Lung (tissue), 12 donors: ENCODE data around the gene TSR3. TPM values are rescaled to one million over a fixed set of nuclear protein-coding genes. Genes with fewer than 3 reads are reported as not detected.

ENCODE experiments used
- ATAC-seq: fragments of 200-7000 bp; cut with Tn5 transposase; one replicate; pipeline ENCODE4 v1.9.1; 2020; ENCODE audit warnings: moderate number of reproducible peaks; ENCODE audit not compliant: insufficient read depth, low FRiP score
- DNase-seq, 3 donors: peaks; one replicate each; pipeline ENCODE4 v3.0.0-alpha.2; 2013 to 2017
- H3K27ac ChIP-seq, 2 donors: one replicate each; pipeline ENCODE4 v1.5.1; 2013; ENCODE audit warnings: mild to moderate bottlenecking in 2 of 2, moderate library complexity in 2 of 2, control low read depth in 1 of 2, inconsistent platforms in 1 of 2, low read depth in 1 of 2, low read length in 1 of 2
- H3K27me3 ChIP-seq, 3 donors: one replicate each; pipeline ENCODE4 v1.5.1; 2013; ENCODE audit warnings: low read length in 2 of 3; ENCODE audit not compliant: control insufficient read depth in 3 of 3, insufficient read depth in 3 of 3
- H3K36me3 ChIP-seq, 4 donors: one replicate each; pipeline ENCODE4 v1.5.1; 2013; ENCODE audit warnings: low read length in 4 of 4, mild to moderate bottlenecking in 1 of 4, moderate library complexity in 1 of 4; ENCODE audit not compliant: control insufficient read depth in 4 of 4, insufficient read depth in 4 of 4
- H3K4me1 ChIP-seq, 5 donors: one replicate each; pipeline ENCODE4 v1.5.1; 2013; ENCODE audit warnings: low read length in 5 of 5, mild to moderate bottlenecking in 2 of 5, moderate library complexity in 1 of 5; ENCODE audit not compliant: control insufficient read depth in 5 of 5, insufficient read depth in 5 of 5
- H3K4me3 ChIP-seq: one replicate; pipeline ENCODE4 v1.5.1; 2013; ENCODE audit warnings: mild to moderate bottlenecking, control low read depth, moderate library complexity
- H3K9ac ChIP-seq, 2 donors: one replicate each; pipeline ENCODE4 v1.5.1; 2013; ENCODE audit warnings: low read length in 2 of 2, control low read depth in 1 of 2; ENCODE audit not compliant: insufficient read depth in 1 of 2
- H3K9me3 ChIP-seq, 4 donors: one replicate each; pipeline ENCODE4 v1.5.1; 2013; ENCODE audit warnings: low read length in 3 of 4, mild to moderate bottlenecking in 1 of 4, moderate library complexity in 1 of 4; ENCODE audit not compliant: control insufficient read depth in 4 of 4, insufficient read depth in 3 of 4
- CTCF ChIP-seq: IDR thresholded peaks from 2 replicates; pipeline ENCODE4 v1.5.1; 2012; ENCODE audit warnings: mild to moderate bottlenecking; ENCODE audit errors: control extremely low read depth, extremely low read depth
- WGBS, 2 donors: extraction: QIAGEN DNeasy Blood & Tissue Kit; methylation state at CpG; one replicate each; pipeline ENCODE4 v1.1.7; 2013; 5-methylcytosine and 5-hydroxymethylcytosine counted together
- polyA plus RNA-seq, 2 donors: library from polyadenylated mRNA; stranded (reverse); fragments of 200-250 nt; gene quantifications; one replicate each; pipeline ENCODE4 v1.2.1, GENCODE V29; 2013
- total RNA-seq, 2 donors: library from RNA; depleted of rRNA in 1 of 2; stranded (reverse); fragments of >200 nt in 1 of 2; gene quantifications; one replicate each; pipeline ENCODE4 v1.2.1, GENCODE V29; 2014 to 2021
- donor health status: control.
- donor health status: control.
- donor health status: Bipolar disorder and iron deficiency.
- donor health status: healthy.
- donor health status: DM: yes; HTN: yes; CAD: no.

TSR3 gene
- total and polyA plus RNA-seq, 4 donors = 32.5 to 66.4 (median 56.6) TPM

- H3K9me3 ChIP-seq = peaks cover 0 to 3% (median 0%) of the 10 kb centered on the region in 4 donors
- peaks cover 0 to 18% (median 14%) of the 10 kb centered on the region in 5 donors for H3K4me1 ChIP-seq
- H3K27me3 ChIP-seq = peaks cover 0 to 41% (median 22%) of the 10 kb centered on the region in 3 donors
- no peak for DNase-seq
- no peak within 1 kb of the TSS for H3K9ac ChIP-seq
- H3K36me3 ChIP-seq = no peaks in the 10 kb centered on the region
- TF ChIP-seq CTCF = no peak
- H3K4me3 ChIP-seq = peak within 1 kb of the TSS; percentile 25
- WGBS, 2 donors = 4 to 5% methylated on average over 40 to 83 of the region's 83 CpGs
- ATAC-seq = no peak
- peak within 1 kb of the TSS in 1 of 2 donors; percentile 21 for H3K27ac ChIP-seq
Observed at GRCh38 chr16:1333149-1333812, 18.4 kb downstream of the TSR3 start, which contains the start of gene BAIAP3. BAIAP3 (plus strand) TSS chr16:1333645; CDS start chr16:1338550, 4,905 bp downstream.

GRCh38 chr16:1332618-1333148 lies 19.0 kb downstream of the TSR3 start:
- no peak overlapping the region for H3K9ac ChIP-seq
- DNase-seq (no peak), ATAC-seq (no peak)
- H3K9me3 ChIP-seq = peaks cover 0 to 3% (median 0%) of the 10 kb centered on the region in 4 donors
- peak overlapping the region; percentile 25 for H3K4me3 ChIP-seq
- no peak for TF ChIP-seq CTCF
- no peaks in the 10 kb centered on the region for H3K36me3 ChIP-seq
- 4 to 7% methylated on average over 26 of the region's 26 CpGs for WGBS, 2 donors
- peak overlapping the region in 1 of 2 donors; percentile 21 for H3K27ac ChIP-seq
- H3K4me1 ChIP-seq = peaks cover 0 to 18% (median 14%) of the 10 kb centered on the region in 5 donors
- peaks cover 0 to 41% (median 22%) of the 10 kb centered on the region in 3 donors for H3K27me3 ChIP-seq

- ATAC-seq = peak; percentile 30
- peak overlapping the region; percentile 29 to 62 for H3K27ac ChIP-seq
- peaks cover 0 to 41% (median 22%) of the 10 kb centered on the region in 3 donors for H3K27me3 ChIP-seq
- DNase-seq = peak; percentile 75 to 84 (median 75)
- no peak for TF ChIP-seq CTCF
- peaks cover 0 to 18% (median 14%) of the 10 kb centered on the region in 5 donors for H3K4me1 ChIP-seq
- no peak overlapping the region for H3K9ac ChIP-seq
- H3K9me3 ChIP-seq = peaks cover 0 to 3% (median 0%) of the 10 kb centered on the region in 4 donors
- H3K36me3 ChIP-seq = peaks cover 0 to 4% (median 0%) of the 10 kb centered on the region in 4 donors
- WGBS, 2 donors = 3 to 6% methylated on average over 33 to 34 of the region's 34 CpGs
- H3K4me3 ChIP-seq = peak overlapping the region; percentile 2
Observed at GRCh38 chr16:1331712-1332617, 19.7 kb downstream of the TSR3 start.
